Measurements from ENCODE around the gene PRTFDC1.

- no peak for TF ChIP-seq POLR2A (IDR thresholded peaks at IDR 0.05; ENCODE audit: extremely low read depth, insufficient read length)
- no peak for TF ChIP-seq CTCF (IDR thresholded peaks at IDR 0.05; ENCODE audit: low read depth, low read length)
- no peak for TF ChIP-seq MAX (IDR thresholded peaks at IDR 0.05; ENCODE audit: low read depth, low read length)
Observed at GRCh38 chr10:24844742-24845141, 107.7 kb downstream of the PRTFDC1 start.

Measured in NB4 (cell line).